ENCODE measurements around the gene C1QTNF5.

DNA sequence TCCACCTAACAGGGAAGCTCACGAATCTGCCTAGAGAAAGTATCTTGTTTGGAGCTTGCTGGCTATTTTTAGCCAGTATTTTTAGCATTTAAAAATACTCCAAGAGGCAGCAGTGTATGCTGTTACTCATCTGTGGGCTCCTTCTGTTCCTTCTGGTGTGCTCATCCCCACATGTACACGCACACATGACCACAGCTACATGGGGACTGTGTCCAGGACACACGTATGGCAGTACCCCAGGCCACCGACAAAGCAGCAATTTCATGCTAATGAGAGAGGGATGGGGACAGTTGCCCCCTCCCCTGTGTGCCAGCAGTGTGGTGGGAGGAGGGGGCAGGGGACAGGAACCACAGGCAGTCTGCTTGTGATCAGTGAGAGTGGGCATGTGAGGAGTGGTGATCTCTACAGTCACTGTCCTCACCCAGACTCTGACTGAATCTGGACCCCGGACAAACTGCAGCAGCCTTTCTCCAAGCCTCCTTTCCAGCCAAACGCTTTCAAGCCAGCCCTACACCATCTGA is 24.4 kb upstream of the C1QTNF5 start:
- TF ChIP-seq EZH2 (IDR thresholded peaks at IDR 0.05; ENCODE audit: insufficient read depth, poor library complexity, severe bottlenecking) (no peak), EZH2phosphoT487 (IDR thresholded peaks at IDR 0.05; ENCODE audit: insufficient read depth, low read depth) (no peak)

All from GM23248 (cell line).